ENCODE measurements around the gene KIF5A.

Gene KIF5A

DNA sequence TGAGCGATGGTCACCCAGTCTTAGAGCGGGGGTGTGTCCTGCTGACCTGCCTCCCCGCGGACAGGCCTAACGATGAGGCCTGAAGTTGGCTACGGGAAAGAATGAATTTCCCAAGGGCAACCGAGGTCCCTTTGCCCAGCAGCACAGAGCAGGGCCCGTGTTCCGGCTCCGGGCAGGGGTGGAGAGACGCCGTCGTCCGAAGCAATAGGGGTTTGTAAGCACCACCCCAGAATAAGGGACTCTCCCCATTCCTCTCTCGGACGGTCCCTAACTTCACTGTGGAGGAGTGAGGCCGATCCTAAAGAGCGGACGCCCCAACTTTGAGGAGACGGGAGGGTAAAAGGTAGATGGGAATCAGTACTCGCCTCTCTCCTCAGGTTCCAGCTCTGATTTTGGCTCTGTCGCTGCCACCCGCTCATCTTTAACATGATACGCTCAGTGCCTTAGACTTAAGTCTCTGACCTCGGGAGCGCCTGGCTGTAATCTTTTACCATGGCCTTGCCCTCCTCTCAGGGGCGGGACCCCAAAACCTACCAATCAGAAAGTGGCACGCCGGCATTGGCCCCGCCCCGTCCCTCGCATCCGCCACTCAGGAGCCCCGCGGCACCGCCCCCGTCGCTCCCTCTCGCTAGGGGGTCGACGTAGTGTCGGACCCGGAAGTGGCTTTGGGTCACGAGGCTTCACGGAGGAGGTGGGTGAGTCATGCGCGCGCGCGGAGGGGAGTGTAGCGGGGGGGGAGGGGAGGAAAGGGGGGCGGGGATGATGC is 29.6 kb upstream of the KIF5A start, which contains the start of gene DDIT3:
TSS of gene DDIT3 (minus strand) at position 462 of the 766 bp plus-strand sequence. CDS start 3,108 bp downstream, outside the sequence.
- DNase-seq (ENCODE audit: low read depth) = peak; percentile 100

GRCh38 chr12:57521525-57522010 is 28.3 kb upstream of the KIF5A start:
- no peak for DNase-seq (ENCODE audit: low read depth)

DNA sequence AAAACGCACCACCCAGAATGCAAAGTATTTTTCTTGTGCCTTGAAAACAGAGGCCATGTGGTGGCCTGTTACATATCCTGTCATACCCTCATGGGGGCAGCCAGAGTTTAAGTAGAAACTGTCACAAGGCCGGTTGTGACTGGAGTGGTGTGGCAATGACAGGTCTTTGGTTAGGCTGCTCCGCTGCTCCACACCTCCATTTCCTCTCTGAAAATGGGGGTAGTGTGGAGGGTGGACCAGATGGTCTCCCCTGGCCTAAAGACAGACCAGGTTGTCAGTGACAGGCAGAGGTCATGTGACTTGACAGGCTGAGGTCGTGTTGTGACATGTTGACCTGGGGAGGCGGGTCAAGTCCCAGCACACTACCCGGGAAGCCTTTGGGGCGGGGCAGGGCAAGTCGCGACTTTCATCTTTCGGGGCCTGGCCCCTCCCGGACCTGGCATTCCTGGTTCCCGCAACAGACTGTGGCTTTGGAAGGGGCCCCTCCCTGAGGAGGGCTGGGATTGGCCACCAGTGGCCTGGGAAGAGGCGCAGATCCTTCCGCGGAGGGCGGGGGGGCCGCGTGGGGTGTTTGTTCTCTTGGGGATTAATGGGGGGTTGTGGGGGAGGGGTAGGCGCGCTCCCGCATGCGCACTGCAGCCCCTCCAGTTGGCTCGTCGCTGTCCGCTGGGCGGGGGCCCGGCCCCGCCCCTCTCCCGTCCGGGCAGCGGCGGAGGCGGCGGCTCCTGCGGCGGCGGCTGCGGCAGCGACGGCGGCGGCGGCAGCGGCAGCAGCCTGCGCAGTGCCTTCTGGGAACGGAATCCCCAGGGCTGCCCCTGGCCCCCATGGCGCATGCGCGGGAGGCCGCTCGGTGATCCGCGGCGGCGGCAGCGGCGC is 27.6 kb upstream of the KIF5A start, which contains the start of gene MBD6:
TSS of gene MBD6 (plus strand) at position 814 of the 876 bp plus-strand sequence. CDS start 1,480 bp downstream, outside the sequence.
- peak; percentile 86 for DNase-seq (ENCODE audit: low read depth)

DNA sequence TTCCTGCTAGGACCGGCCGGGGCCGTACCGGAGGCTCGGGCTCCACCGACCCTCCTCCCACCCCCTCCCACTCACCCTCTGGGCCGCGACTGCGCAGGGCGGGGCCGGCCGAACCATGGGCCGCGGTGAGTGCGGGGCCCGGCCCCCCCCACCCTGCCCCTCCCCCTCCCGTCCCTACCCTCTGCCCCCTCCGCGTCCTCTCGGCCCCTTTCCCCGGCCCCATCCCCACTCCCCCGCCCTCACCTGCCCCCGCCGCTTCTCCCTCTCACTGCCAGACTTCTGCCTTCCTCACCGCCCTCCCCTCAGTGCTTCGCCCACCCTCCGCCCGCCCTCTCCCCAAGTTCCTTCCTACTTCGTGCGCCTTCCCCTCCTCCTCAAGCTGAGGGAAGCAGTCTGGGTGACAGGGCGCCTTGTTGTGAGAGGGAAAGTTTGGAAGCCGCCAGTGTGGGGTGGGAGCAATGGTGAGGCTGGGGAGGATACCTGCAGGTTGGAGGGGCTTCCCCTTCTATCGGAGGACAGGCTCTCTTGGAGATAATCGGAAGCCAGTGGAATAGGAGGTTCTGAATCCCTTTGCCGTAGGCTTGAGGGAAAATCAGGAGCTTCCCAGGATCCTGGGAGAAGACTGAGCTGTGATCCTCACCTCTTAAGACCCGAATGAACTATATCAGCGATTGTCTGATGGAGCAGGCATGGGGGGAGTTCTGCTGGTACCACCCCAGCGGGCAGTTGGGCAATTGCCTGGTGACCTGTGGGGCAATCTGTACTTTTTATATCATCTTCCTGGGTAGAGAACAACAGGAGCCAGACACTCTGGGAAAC is 26.7 kb upstream of the KIF5A start:
- no peak for DNase-seq (ENCODE audit: low read depth)

GRCh38 chr12:57523706-57524614 is 25.9 kb upstream of the KIF5A start:
- DNase-seq (ENCODE audit: low read depth) = no peak

DNA sequence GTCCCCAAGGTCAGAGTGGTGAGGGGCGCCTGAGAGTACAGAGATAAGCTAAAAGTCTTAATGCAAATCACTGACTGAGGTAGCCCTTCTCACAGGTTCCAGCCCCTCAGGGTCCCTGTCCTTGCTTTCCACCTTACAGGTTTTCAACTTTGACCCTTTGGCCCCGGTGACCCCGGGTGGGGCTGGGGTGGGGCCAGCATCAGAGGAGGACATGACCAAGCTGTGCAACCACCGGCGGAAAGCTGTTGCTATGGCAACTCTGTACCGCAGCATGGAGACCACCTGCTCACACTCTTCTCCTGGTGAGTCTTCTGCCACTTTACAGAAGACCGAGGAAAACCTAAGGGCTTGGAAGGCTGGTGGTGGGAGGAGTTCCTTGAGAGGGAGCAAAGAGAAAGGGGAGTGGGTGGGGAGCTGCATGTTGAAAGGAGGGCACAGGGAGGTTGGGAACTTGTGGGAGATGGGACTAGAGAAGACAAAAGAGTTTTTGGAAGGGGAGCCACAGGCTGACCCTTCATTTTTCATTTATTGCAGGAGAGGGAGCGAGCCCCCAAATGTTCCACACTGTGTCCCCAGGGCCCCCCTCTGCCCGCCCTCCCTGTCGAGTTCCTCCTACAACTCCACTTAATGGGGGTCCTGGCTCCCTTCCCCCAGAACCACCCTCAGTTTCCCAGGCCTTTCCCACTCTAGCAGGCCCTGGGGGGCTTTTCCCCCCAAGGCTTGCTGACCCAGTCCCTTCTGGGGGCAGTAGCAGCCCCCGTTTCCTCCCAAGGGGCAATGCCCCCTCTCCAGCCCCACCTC is 24.8 kb upstream of the KIF5A start:
- no peak for DNase-seq (ENCODE audit: low read depth)

DNA sequence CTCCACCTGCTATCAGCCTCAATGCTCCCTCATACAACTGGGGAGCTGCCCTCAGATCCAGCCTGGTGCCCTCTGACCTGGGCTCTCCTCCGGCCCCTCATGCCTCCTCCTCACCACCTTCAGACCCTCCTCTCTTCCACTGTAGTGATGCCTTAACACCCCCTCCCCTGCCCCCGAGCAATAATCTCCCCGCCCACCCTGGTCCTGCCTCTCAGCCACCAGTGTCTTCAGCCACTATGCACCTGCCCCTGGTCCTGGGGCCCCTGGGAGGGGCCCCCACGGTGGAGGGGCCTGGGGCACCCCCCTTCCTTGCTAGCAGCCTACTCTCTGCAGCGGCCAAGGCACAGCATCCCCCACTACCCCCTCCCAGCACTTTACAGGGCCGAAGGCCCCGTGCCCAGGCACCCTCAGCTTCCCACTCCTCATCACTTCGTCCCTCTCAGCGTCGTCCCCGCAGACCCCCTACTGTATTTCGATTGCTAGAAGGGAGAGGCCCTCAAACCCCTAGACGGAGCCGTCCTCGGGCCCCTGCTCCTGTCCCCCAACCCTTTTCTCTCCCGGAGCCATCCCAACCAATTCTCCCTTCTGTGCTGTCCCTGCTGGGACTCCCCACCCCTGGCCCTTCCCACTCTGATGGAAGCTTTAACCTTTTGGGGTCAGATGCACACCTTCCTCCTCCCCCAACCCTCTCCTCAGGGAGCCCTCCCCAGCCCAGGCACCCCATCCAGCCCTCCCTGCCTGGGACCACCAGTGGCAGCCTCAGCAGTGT is 24.0 kb upstream of the KIF5A start:
- DNase-seq (ENCODE audit: low read depth) = no peak

- DNase-seq (ENCODE audit: low read depth) = no peak
Measured at GRCh38 chr12:57526477-57527126, 23.2 kb upstream of the KIF5A start.

- no peak for DNase-seq (ENCODE audit: low read depth)
Measured at GRCh38 chr12:57527184-57527583, 22.7 kb upstream of the KIF5A start.

DNA sequence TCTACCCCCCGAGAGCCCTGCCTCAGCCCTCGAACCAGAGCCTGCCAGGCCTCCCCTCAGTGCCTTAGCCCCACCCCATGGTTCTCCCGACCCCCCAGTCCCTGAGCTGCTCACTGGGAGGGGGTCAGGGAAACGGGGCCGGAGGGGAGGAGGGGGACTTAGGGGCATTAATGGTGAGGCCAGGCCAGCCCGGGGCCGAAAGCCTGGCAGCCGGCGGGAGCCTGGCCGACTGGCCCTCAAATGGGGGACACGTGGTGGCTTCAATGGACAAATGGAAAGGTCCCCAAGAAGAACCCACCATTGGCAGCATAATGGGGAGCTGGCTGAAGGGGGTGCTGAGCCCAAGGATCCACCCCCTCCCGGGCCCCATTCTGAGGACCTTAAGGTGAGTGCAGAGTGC is 21.7 kb upstream of the KIF5A start:
- DNase-seq (ENCODE audit: low read depth) = no peak

GRCh38 chr12:57528831-57529555 is 20.9 kb upstream of the KIF5A start:
- no peak for DNase-seq (ENCODE audit: low read depth)

DNA sequence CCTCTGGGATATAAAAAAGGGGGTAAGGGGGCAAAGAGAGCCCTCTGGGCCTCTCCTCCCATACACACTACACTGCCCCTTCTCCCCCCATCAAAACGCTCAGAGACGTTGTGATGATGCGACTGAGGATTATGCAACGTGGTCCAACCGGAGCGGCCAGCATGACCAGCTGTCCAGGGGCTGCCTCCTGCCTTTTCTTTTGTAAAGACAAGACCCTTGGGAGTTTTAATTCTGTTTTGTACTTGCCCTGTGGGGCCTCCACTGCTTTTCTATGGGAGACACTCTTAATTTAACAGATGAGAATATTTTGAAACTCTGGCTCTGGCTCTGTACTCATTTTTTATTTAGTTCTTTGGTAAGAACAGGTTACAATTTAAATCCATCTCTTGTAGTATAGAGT is 20.0 kb upstream of the KIF5A start:
- no peak for DNase-seq (ENCODE audit: low read depth)

DNA sequence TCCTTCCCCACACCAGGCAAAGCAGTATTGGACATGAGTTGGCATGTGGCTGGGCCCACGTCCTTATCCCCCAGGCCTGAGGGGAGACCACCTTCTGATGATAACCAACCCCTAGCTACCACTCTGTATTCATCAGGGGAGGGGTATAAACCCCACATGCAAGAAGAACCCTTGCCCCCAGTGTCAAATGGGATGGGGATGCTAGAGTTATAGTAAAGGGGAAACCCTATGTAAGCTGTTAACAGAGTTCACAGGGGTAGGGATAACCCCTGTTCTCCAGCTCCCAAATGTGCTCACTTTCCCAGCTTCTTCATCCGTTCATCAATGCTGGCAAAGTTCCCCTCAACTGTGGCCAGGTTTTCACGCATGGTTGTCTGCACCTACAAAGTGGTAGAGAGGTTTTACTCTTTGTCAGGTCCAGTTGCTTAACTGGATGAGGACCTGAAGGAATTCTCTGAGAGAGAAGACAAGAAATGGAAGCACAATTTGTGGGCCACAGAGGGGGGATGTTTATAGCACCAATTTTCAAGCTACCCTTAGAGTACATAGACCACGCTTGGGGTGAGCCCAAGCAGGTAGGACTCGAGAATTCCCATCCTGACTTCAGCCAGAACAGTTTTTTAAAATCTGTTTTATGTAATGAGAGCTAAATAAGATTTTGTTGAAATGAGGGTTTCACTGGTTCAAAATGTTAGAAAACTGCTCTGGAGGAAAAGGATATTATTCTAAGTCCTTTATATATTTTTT is 19.3 kb upstream of the KIF5A start:
- no peak for DNase-seq (ENCODE audit: low read depth)

GRCh38 chr12:57531836-57532235 is 18.0 kb upstream of the KIF5A start:
- DNase-seq (ENCODE audit: low read depth) = no peak

DNA sequence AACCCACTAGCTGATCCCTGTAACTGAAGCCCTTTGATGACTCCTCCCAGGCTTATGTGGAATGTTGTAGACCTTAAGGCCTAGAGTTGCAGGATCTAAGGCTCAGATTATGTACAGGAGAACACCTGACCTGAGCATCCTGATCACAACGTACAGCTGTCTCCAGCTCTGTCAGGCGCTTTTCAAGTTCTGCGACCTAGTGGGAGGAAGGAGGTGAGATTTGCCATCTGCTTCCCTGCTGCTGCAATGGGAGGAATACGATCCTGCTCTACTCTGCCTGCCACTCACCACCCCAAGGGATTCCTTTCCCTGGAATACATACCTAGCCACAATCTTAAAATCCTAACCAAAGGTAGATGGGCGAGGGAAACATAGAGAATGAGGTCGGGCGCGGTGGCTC is 16.7 kb upstream of the KIF5A start:
- no peak for DNase-seq (ENCODE audit: low read depth)

DNA sequence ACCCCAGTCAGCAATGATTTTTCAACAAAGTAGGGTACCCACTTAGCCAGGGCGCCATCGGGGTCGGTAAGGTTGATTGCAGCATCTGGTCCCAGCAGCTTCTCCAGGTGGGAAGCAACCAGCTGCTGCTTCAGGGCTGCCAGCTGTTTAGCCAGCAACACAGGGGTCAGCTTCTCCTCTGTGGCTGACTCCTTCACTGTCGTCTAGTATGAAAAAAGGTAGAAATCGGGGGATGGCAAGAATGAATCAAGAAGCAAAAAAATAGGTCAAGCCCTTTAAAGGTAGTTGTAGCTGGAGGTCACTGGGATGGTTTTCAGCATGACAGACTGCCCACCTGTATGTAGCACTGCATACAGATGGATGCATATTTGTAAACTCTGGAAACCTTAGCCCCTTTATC is 15.6 kb upstream of the KIF5A start:
- DNase-seq (ENCODE audit: low read depth) = no peak

DNA sequence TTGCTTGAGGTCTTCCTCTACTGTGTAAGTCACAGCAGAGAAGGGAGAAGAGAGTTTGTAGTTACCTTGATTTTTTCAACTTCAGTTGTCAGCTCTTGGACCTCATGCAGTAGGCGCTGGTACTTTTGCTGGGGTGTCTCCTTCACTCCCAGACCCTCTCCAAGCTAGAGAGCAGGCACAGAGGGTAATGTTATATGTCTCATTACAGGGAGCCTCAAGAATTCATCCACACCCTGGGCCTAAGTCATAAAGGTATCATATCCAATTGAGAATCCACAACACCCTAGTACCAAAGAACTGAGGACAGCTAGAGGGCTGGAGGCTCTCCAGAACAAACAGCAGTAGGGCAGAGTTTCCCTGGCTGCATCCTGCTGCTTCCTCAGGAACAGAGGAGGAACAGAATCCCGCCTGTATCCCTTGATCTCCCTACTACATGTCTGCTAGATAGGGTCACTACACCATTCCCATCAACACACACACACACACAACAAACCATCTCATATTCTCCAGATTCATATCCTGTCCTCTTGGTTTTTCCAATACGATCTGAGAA is 14.8 kb upstream of the KIF5A start:
- no peak for DNase-seq (ENCODE audit: low read depth)
